Esophagus muscularis mucosa (tissue), 4 donors: ENCODE measurements around the gene GJC1.

Experiments
- CTCF ChIP-seq, 3 experiments: fragments of 200-600 bp in 2 of 3; fragments of 450-650 bp in 1 of 3; sonication (generic) in 2 of 3; IDR thresholded peaks; one replicate each; pipeline ENCODE4 v1.5.1; 2017 to 2019; ENCODE audit warnings: antibody characterized with exemption in 3 of 3, mild to moderate bottlenecking in 2 of 3, moderate library complexity in 1 of 3
- EP300 ChIP-seq: sonication (generic); formaldehyde crosslinking; IDR thresholded peaks from one replicate; pipeline ENCODE4 v1.6.1; 2017; ENCODE audit warnings: antibody characterized with exemption
- POLR2A ChIP-seq: fragments of 450-650 bp; IDR thresholded peaks from one replicate; pipeline ENCODE4 v1.6.1; 2017; ENCODE audit warnings: antibody characterized with exemption, moderate library complexity, mild to moderate bottlenecking, low read depth

GRCh38 chr17:44840936-44841335, 10.8 kb upstream of the GJC1 start:
- TF ChIP-seq CTCF (IDR thresholded peaks at IDR 0.05) (no peak), POLR2A (no peak), EP300 (no peak)
